Activated naive CD4-positive, alpha-beta T cell treated with anti-CD3 and anti-CD28 coated beads for 36 hours (primary cell): ENCODE measurements around the gene CCDC78. TPM values are rescaled to one million over a fixed set of nuclear protein-coding genes. Genes with fewer than 3 reads are reported as not detected.
"Not testable (repeated sequence)": the region's sequence is repeated elsewhere in the genome, so short reads cannot be mapped to it uniquely, and the experiment has no call there.

Source experiments
- CTCF ChIA-PET: fragments of 350-600 bp; sonication (Branson Sonifier 250); formaldehyde crosslinking; loops from one replicate; lab custom pipeline; 2021; ENCODE audit warnings: antibody characterized with exemption; lab: Charles Lee
- DNase-seq: peaks from one replicate; pipeline ENCODE4 v3.0.0-alpha.2; 2020
- H3K27ac Mint-ChIP-seq: one replicate; pipeline ENCODE4 v1.8.0; 2021; ENCODE audit warnings: mild to moderate bottlenecking, mixed read lengths
- H3K27me3 Mint-ChIP-seq: one replicate; pipeline ENCODE4 v1.8.0; 2021; ENCODE audit warnings: low read depth, mixed read lengths
- H3K36me3 Mint-ChIP-seq: one replicate; pipeline ENCODE4 v1.8.0; 2021; ENCODE audit warnings: low read depth, mixed read lengths
- H3K4me1 Mint-ChIP-seq: one replicate; pipeline ENCODE4 v1.8.0; 2021; ENCODE audit warnings: low read depth, mixed read lengths
- H3K4me3 Mint-ChIP-seq: one replicate; pipeline ENCODE4 v1.8.0; 2021; ENCODE audit warnings: mild to moderate bottlenecking, moderate library complexity, mixed read lengths
- H3K9me3 Mint-ChIP-seq: one replicate; pipeline ENCODE4 v1.8.0; 2021; ENCODE audit warnings: mixed read lengths
- intact Hi-C: fragments of 100-400 bp; cut with micrococcal nuclease; formaldehyde crosslinking; loops from one replicate; pipeline ENCODE4 v1.15.1; 2023
- total RNA-seq, 2 experiments: library from RNA; stranded (reverse); gene quantifications; one replicate each; pipeline ENCODE4 v1.2.3, GENCODE V29; 2021

CCDC78 gene
- total RNA-seq, 2 experiments from 2014 or later, result 1.2 to 1.3 TPM

- peaks cover 16% of the 10 kb centered on the region for H3K4me1 Mint-ChIP-seq
- intact Hi-C loops, result no loop called here
- H3K36me3 Mint-ChIP-seq, result no peaks in the 10 kb centered on the region
- DNase-seq, result no peak
- peaks cover 12% of the 10 kb centered on the region for H3K27me3 Mint-ChIP-seq
- CTCF ChIA-PET, result no interaction called here
- H3K27ac Mint-ChIP-seq, result no peak overlapping the region
- no peak overlapping the region for H3K4me3 Mint-ChIP-seq
- no peaks in the 10 kb centered on the region for H3K9me3 Mint-ChIP-seq
These were observed 8.6 kb downstream of the CCDC78 start for GRCh38 chr16:717450-718245.

GRCh38 chr16:716768-717325, 9.4 kb downstream of the CCDC78 start:
- Mint-ChIP-seq H3K9me3 (no peaks in the 10 kb centered on the region), H3K27ac (no peak overlapping the region), H3K36me3 (no peaks in the 10 kb centered on the region), H3K27me3 (peaks cover 13% of the 10 kb centered on the region), H3K4me1 (peaks cover 16% of the 10 kb centered on the region), H3K4me3 (no peak overlapping the region)
- CTCF ChIA-PET, result interaction anchor here (1.4 to 1.7 kb wide), 3 partner anchors 9 to 68 kb away, joined by 3 to 7 read pairs (median 3); partner anchors contain the start of gene CCDC78
- DNase-seq, result no peak
- intact Hi-C loops, result no loop called here

- H3K27me3 Mint-ChIP-seq, result peaks cover 17% of the 10 kb centered on the region
- H3K27ac Mint-ChIP-seq, result no peak overlapping the region
- H3K36me3 Mint-ChIP-seq, result no peaks in the 10 kb centered on the region
- peaks cover 16% of the 10 kb centered on the region for H3K4me1 Mint-ChIP-seq
- CTCF ChIA-PET, result interaction anchor here (1.2 to 1.7 kb wide), 5 partner anchors 10 to 68 kb away, joined by 3 to 7 read pairs (median 3); partner anchors contain the start of gene CCDC78
- peak overlapping the region; percentile 53 for H3K4me3 Mint-ChIP-seq
- DNase-seq, result no peak
- intact Hi-C loops, result no loop called here
- no peaks in the 10 kb centered on the region for H3K9me3 Mint-ChIP-seq
These were observed 10.1 kb downstream of the CCDC78 start for GRCh38 chr16:716200-716568.

DNA sequence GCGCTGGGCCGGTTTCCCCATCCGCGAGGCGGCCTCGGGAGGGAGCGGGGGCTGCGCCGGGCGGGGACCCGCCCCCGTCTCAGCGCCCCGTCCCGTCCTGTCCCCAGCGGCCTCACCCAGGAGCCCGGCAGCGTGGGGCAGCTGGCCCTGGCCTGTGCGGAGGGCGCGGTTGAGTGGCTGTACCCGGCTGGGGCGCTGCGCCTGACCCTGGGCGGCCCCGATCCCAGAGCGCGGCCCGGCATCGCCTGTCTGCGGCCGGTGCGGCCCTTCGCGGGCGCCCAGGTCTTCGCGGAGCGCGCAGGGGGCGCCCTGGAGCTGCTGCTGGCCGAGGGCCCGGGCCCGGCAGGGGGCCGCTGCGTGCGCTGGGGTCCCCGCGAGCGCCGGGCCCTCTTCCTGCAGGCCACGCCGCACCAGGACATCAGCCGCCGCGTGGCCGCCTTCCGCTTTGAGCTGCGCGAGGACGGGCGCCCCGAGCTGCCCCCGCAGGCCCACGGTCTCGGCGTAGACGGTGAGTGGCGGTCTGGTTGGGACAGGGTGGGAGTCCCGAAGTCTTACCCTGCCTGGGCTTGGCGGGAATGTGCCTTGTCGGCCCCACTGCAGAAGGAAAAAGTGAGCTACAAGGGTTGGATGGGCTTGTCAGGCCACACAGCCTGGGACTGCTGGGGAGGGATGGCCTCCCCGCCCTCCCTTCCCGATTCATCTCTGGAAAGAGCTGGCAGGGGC, 10.6 kb downstream of the CCDC78 start:
- peaks cover 16% of the 10 kb centered on the region for H3K4me1 Mint-ChIP-seq
- intact Hi-C loops, result no loop called here
- peaks cover 19% of the 10 kb centered on the region for H3K27me3 Mint-ChIP-seq
- CTCF ChIA-PET, result interaction anchor here (1.2 to 1.7 kb wide), 5 partner anchors 10 to 69 kb away, joined by 3 to 7 read pairs (median 3); partner anchors contain the start of gene CCDC78
- H3K4me3 Mint-ChIP-seq, result peak overlapping the region; percentile 53
- H3K36me3 Mint-ChIP-seq, result no peaks in the 10 kb centered on the region
- no peaks in the 10 kb centered on the region for H3K9me3 Mint-ChIP-seq
- H3K27ac Mint-ChIP-seq, result no peak overlapping the region
- DNase-seq, result no peak

DNA sequence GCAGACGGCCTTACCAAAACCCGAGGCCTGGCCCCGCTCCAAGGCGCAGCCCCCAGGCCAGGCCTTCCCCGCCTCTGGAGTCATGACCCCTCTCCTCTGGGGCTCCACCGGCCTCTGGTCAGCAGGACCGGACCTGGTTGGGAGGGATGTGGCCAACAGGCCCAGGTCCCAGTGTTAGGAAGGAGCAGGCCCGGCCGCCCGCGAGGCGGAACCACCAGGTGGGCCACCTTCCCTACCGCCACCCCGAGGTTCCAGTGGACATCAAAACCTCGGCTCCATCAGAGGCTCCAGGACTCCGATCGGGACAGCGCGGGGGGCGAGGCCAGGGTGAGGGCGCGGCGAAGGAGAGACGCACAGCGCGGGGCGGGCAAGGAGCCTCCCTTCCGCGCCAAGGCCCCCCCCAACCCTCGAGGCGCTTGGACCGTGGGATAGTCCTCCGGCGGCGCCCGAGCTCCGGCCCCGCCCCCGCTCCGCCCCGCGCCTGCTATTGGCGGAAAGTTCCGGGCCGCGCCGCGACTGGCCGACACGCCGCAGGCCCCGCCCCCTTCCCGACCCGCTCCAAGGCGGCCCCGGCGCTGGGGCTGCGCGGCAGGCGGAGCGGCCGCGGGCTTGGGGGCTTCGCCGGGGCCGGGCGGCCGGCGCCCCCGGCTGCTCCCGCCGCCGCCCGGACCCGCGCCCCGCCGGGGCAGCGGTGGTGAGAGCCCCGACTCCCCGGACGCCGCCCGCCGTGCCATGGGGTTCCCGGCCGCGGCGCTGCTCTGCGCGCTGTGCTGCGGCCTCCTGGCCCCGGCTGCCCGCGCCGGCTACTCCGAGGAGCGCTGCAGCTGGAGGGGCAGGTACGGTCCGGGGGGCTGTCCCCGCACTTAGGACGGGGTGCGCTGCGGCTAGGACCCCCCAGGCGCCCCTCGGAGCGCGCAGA, 11.4 kb downstream of the CCDC78 start, which contains the start of gene METRN:
Gene METRN, plus strand, starts transcription at position 561 of the 919 bp plus-strand sequence. Its CDS starts 172 bp downstream, at position 733.
- Mint-ChIP-seq H3K4me1 (peaks cover 10% of the 10 kb centered on the region), H3K9me3 (no peaks in the 10 kb centered on the region), H3K36me3 (no peaks in the 10 kb centered on the region), H3K27me3 (peaks cover 22% of the 10 kb centered on the region), H3K27ac (no peak within 1 kb of the TSS), H3K4me3 (peak within 1 kb of the TSS; percentile 53)
- CTCF ChIA-PET, result interaction anchor here (1.2 to 1.7 kb wide), 3 partner anchors 19 to 70 kb away, joined by 3 to 7 read pairs (median 4); no protein-coding TSS in a partner anchor
- peak; percentile 87 for DNase-seq
- intact Hi-C loops, result loop anchor here (5.0 kb wide), 1 partner anchor 342 kb away; no protein-coding TSS in a partner anchor

- Mint-ChIP-seq H3K27ac (no peak overlapping the region), H3K4me3 (no peak overlapping the region), H3K36me3 (no peaks in the 10 kb centered on the region), H3K9me3 (no peaks in the 10 kb centered on the region), H3K4me1 (peaks cover 4% of the 10 kb centered on the region), H3K27me3 (peaks cover 27% of the 10 kb centered on the region)
- CTCF ChIA-PET, result interaction anchor here (0.6 to 2.8 kb wide), 3 partner anchors 38 to 76 kb away, joined by 3 to 55 read pairs (median 4); partner anchors contain the start of genes CHTF18 and RPUSD1
- intact Hi-C loops, result loop anchor here (5.0 kb wide), 1 partner anchor 343 kb away; no protein-coding TSS in a partner anchor
- no peak for DNase-seq
These were observed 12.2 kb downstream of the CCDC78 start for GRCh38 chr16:714079-714478.

- CTCF ChIA-PET, result interaction anchor here (0.5 to 2.8 kb wide), 18 partner anchors 9 to 581 kb away, joined by 3 to 55 read pairs (median 4); partner anchors contain the start of genes ANTKMT, CCDC78, CHTF18 and RPUSD1
- intact Hi-C loops, result loop anchor here (5.0 kb wide), 1 partner anchor 345 kb away; no protein-coding TSS in a partner anchor
- H3K27me3 Mint-ChIP-seq, result peaks cover 37% of the 10 kb centered on the region
- H3K36me3 Mint-ChIP-seq, H3K4me3 Mint-ChIP-seq, H3K27ac Mint-ChIP-seq, H3K4me1 Mint-ChIP-seq, H3K9me3 Mint-ChIP-seq: not testable (repeated sequence)
- peak; percentile 77 for DNase-seq
These were observed 13.4 kb downstream of the CCDC78 start for GRCh38 chr16:712740-713250.

DNA sequence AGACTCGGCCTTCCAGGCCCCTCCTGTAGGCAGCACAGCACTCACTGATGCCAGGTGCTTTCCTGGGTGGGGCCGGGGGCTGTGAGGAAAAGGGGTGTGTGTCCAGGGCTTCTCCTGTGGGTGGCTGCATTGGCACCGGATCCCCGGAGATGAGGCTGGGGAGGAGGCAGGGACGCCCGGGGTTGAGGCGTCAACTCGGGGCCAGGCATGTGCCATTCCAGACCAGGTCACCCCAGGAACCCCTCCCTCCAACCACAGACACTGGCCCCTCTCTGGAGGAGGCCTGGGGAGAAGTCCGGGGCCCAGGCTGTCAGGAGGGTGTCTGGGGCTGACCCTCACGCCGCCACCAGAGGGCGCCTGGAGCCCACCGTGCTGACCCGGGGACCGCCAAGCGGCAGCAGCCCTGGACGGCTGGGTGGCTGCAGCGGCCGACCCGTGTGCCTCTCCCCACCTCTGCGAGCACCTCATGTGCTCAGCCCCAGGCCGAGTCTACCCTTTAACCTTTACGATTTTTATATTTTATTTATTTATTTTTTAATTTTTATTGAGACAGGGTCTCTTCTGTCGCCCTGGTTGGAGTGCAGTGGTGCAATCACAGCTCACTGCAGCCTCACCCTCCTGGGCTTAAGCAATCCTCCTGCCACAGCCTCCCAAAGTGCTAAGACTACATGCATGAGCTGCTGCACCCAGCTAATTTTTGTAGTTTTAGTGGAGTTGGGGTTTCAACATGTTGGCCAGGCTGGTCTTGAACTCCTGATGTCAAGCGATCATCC, 14.5 kb downstream of the CCDC78 start:
- Mint-ChIP-seq H3K9me3 (no peaks in the 10 kb centered on the region), H3K4me3 (no peak overlapping the region), H3K36me3 (no peaks in the 10 kb centered on the region), H3K27ac (no peak overlapping the region), H3K4me1 (peaks cover 3% of the 10 kb centered on the region), H3K27me3 (peaks cover 45% of the 10 kb centered on the region)
- CTCF ChIA-PET, result interaction anchor here (0.5 to 2.8 kb wide), 23 partner anchors 8 to 580 kb away, joined by 3 to 55 read pairs (median 4); partner anchors contain the start of genes ANTKMT, CCDC78, CHTF18 and RPUSD1
- intact Hi-C loops, result loop anchor here (1.0 to 5.0 kb wide), 2 partner anchors 74 to 346 kb away; no protein-coding TSS in a partner anchor
- DNase-seq, result peak; percentile 82

DNA sequence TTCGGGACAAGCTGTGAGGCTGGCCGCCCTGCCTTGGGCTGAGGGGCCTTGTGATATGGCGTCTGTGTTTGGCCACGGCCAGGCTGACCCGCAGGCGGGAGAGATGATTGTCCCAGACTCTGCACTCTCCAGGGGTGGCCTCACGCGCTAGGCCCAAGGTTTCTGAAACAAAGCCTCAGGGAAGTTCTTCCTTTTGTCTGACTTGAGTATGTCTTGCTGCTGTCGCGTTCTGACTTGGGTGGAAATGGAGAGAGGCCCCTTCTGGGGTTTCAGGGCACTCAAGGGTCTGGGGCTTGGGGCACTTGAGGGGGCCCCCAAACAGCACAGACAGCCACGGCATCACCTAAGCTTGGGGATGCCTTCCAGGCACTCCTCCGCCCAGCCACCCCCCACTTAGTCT, 15.2 kb downstream of the CCDC78 start:
- H3K27ac Mint-ChIP-seq, result no peak overlapping the region
- intact Hi-C loops, result loop anchor here (1.0 to 5.0 kb wide), 2 partner anchors 74 to 346 kb away; no protein-coding TSS in a partner anchor
- CTCF ChIA-PET, result interaction anchor here (1.1 to 2.4 kb wide), 4 partner anchors 10 to 74 kb away, joined by 3 to 25 read pairs (median 9); partner anchors contain the start of gene ANTKMT
- peaks cover 2% of the 10 kb centered on the region for H3K4me1 Mint-ChIP-seq
- H3K36me3 Mint-ChIP-seq, result no peaks in the 10 kb centered on the region
- H3K4me3 Mint-ChIP-seq, result no peak overlapping the region
- peaks cover 51% of the 10 kb centered on the region for H3K27me3 Mint-ChIP-seq
- DNase-seq, result no peak
- no peaks in the 10 kb centered on the region for H3K9me3 Mint-ChIP-seq

- H3K27me3 Mint-ChIP-seq, result peaks cover 49% of the 10 kb centered on the region
- H3K4me1 Mint-ChIP-seq, result peaks cover 2% of the 10 kb centered on the region
- H3K4me3 Mint-ChIP-seq, result no peak overlapping the region
- no peaks in the 10 kb centered on the region for H3K9me3 Mint-ChIP-seq
- H3K36me3 Mint-ChIP-seq, result no peaks in the 10 kb centered on the region
- CTCF ChIA-PET, result interaction anchor here (1.1 to 2.4 kb wide), 3 partner anchors 11 to 74 kb away, joined by 3 to 25 read pairs (median 10); partner anchors contain the start of gene ANTKMT
- no peak overlapping the region for H3K27ac Mint-ChIP-seq
- DNase-seq, result no peak
- intact Hi-C loops, result loop anchor here (1.0 to 5.0 kb wide), 2 partner anchors 75 to 347 kb away; no protein-coding TSS in a partner anchor
These were observed 15.7 kb downstream of the CCDC78 start for GRCh38 chr16:710500-711075.
